ENCODE data around the gene MEMO1. TPM values are rescaled to one million over a fixed set of nuclear protein-coding genes. Genes with fewer than 3 reads are reported as not detected.
"Not testable (repeated sequence)": the region's sequence is repeated elsewhere in the genome, so short reads cannot be mapped to it uniquely, and the experiment has no call there.

Gene MEMO1
- total and polyA plus RNA-seq, 2 donors (not counting 1 experiment from before 2014, with no cell fraction given): 44.8 to 65.8 TPM

DNA sequence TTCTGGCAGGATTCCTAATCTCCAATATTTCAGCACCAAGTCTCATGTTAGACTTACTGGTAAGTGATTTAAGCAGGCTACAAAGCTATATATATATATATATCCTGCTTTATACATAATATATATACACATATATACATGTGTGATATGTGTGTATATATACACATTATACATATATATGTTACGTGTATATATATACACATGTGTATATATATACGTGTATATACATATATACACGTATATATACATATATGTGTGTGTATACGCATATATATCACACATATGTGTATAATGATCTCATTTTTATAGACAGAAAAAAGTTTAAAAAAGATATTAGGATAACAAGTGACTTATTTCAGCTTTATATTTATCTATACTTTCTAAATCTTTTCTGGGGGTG, 41.6 kb downstream of the MEMO1 start:
- Histone ChIP-seq H3K4me2 (replicated peaks; ENCODE audit: low read depth, low read length, poor library complexity, severe bottlenecking) (no peak overlapping the region), H3K4me3 (ENCODE audit: control extremely low read depth in 1 of 5, extremely low read depth in 1 of 5, insufficient read depth in 1 of 5, low read depth in 2 of 5, low read length in 4 of 5) (no peak overlapping the region), H3K9ac (ENCODE audit: low read length) (no peak overlapping the region), H3K27ac (ENCODE audit: low read length in 2 of 2) (no peak overlapping the region), H2AFZ (ENCODE audit: insufficient read depth, low read depth, low read length, poor library complexity, severe bottlenecking) (no peak overlapping the region), H3K27me3 (replicated peaks in 1 of 4; ENCODE audit: control extremely low read depth in 1 of 4, control insufficient read depth in 3 of 4, insufficient read depth in 4 of 4, low read length in 3 of 4) (no peaks in the 10 kb centered on the region), H4K20me1 (ENCODE audit: control insufficient read depth, insufficient read depth, low read length, poor library complexity, severe bottlenecking) (peaks cover 22% of the 10 kb centered on the region), H3K9me3 (ENCODE audit: control extremely low read depth in 1 of 3, control insufficient read depth in 2 of 3, insufficient read depth in 1 of 3, low read length in 2 of 3) (no peaks in the 10 kb centered on the region), H3K79me2 (ENCODE audit: control insufficient read depth, insufficient read depth, low read length) (peaks cover 86% of the 10 kb centered on the region), H3K36me3 (replicated peaks in 1 of 2; ENCODE audit: control extremely low read depth in 1 of 2, control insufficient read depth in 1 of 2, extremely low read depth in 1 of 2, insufficient read depth in 2 of 2, low read length in 1 of 2) (no peaks in the 10 kb centered on the region), H3K4me1 (ENCODE audit: control insufficient read depth in 2 of 2, insufficient read depth in 2 of 2, low read length in 2 of 2) (peaks cover 0 to 6% of the 10 kb centered on the region in 2 donors)
- Mint-ChIP-seq H3K4me3 (no peak overlapping the region), H3K27me3 (no peaks in the 10 kb centered on the region), H3K4me1 (peaks cover 24% of the 10 kb centered on the region), H3K9me3 (ENCODE audit: insufficient read depth) (no peaks in the 10 kb centered on the region), H3K27ac (no peak overlapping the region)
- no CpG with 5 or more reads among the region's 4 CpGs for WGBS (ENCODE audit: insufficient coverage)
- intact Hi-C loops (cut with micrococcal nuclease): no loop called here
- ChIA-PET CTCF (no interaction called here), POLR2A (interaction anchor here (0.6 kb wide), 1 partner anchor 35 kb away, joined by 3 read pairs; no protein-coding TSS in a partner anchor)
- DNase-seq (no peak), ATAC-seq (ENCODE audit: low read depth) (no peak)
- TF ChIP-seq, protein P1, sequence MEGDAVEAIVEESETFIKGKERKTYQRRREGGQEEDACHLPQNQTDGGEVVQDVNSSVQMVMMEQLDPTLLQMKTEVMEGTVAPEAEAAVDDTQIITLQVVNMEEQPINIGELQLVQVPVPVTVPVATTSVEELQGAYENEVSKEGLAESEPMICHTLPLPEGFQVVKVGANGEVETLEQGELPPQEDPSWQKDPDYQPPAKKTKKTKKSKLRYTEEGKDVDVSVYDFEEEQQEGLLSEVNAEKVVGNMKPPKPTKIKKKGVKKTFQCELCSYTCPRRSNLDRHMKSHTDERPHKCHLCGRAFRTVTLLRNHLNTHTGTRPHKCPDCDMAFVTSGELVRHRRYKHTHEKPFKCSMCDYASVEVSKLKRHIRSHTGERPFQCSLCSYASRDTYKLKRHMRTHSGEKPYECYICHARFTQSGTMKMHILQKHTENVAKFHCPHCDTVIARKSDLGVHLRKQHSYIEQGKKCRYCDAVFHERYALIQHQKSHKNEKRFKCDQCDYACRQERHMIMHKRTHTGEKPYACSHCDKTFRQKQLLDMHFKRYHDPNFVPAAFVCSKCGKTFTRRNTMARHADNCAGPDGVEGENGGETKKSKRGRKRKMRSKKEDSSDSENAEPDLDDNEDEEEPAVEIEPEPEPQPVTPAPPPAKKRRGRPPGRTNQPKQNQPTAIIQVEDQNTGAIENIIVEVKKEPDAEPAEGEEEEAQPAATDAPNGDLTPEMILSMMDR (IDR thresholded peaks at IDR 0.05): no peak
- TF ChIP-seq EZH2 (IDR thresholded peaks at IDR 0.05; ENCODE audit: borderline replicate concordance, insufficient read depth, low read depth, low read length, poor library complexity, severe bottlenecking): no peak

DNA sequence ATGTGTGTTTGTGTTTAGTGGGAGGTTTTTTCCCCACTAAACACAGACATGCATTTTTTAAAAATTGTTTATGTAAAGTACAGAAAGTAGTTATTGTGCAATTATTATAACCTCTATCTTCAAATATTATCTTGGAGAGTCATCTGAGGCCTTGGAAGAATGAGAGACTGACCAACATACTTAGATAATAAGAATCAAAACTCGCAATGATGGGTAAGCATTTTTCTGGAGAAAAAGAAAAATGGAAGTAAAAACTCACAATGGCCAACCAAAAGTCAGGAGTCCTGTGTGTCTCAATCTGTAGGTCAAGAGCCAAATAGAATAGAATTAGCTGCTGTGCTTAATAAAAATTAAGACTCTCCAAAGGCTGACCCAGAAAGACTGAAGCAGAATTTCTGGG, 43.0 kb downstream of the MEMO1 start:
- peaks cover 84% of the 10 kb centered on the region for H3K79me2 ChIP-seq (ENCODE audit: control insufficient read depth, insufficient read depth, low read length)
- ATAC-seq (ENCODE audit: low read depth) (no peak), DNase-seq (no peak)
- H4K20me1 ChIP-seq (ENCODE audit: control insufficient read depth, insufficient read depth, low read length, poor library complexity, severe bottlenecking): peaks cover 15% of the 10 kb centered on the region
- WGBS (ENCODE audit: insufficient coverage): no CpG with 5 or more reads among the region's 1 CpG
- H3K27ac Mint-ChIP-seq: no peak overlapping the region
- no peaks in the 10 kb centered on the region for H3K27me3 Mint-ChIP-seq
- no peaks in the 10 kb centered on the region for H3K9me3 Mint-ChIP-seq (ENCODE audit: insufficient read depth)
- ChIA-PET POLR2A (no interaction called here), CTCF (no interaction called here)
- H3K9ac ChIP-seq (ENCODE audit: low read length): no peak overlapping the region
- H3K4me2 ChIP-seq (replicated peaks; ENCODE audit: low read depth, low read length, poor library complexity, severe bottlenecking): no peak overlapping the region
- intact Hi-C loops (cut with micrococcal nuclease): no loop called here
- H3K4me1 ChIP-seq (ENCODE audit: control insufficient read depth in 2 of 2, insufficient read depth in 2 of 2, low read length in 2 of 2): peaks cover 0 to 4% of the 10 kb centered on the region in 2 donors
- H3K36me3 ChIP-seq (replicated peaks in 1 of 2; ENCODE audit: control extremely low read depth in 1 of 2, control insufficient read depth in 1 of 2, extremely low read depth in 1 of 2, insufficient read depth in 2 of 2, low read length in 1 of 2): no peaks in the 10 kb centered on the region
- no peak overlapping the region for H2AFZ ChIP-seq (ENCODE audit: insufficient read depth, low read depth, low read length, poor library complexity, severe bottlenecking)
- H3K4me3 ChIP-seq (ENCODE audit: control extremely low read depth in 1 of 5, extremely low read depth in 1 of 5, insufficient read depth in 1 of 5, low read depth in 2 of 5, low read length in 4 of 5): no peak overlapping the region
- no peak overlapping the region for H3K4me3 Mint-ChIP-seq
- H3K27ac ChIP-seq (ENCODE audit: low read length in 2 of 2): no peak overlapping the region
- H3K9me3 ChIP-seq (ENCODE audit: control extremely low read depth in 1 of 3, control insufficient read depth in 2 of 3, insufficient read depth in 1 of 3, low read length in 2 of 3): no peaks in the 10 kb centered on the region
- peaks cover 18% of the 10 kb centered on the region for H3K4me1 Mint-ChIP-seq
- TF ChIP-seq, protein P1 (IDR thresholded peaks at IDR 0.05): no peak
- TF ChIP-seq EZH2 (IDR thresholded peaks at IDR 0.05; ENCODE audit: borderline replicate concordance, insufficient read depth, low read depth, low read length, poor library complexity, severe bottlenecking): no peak
- no peaks in the 10 kb centered on the region for H3K27me3 ChIP-seq (replicated peaks in 1 of 4; ENCODE audit: control extremely low read depth in 1 of 4, control insufficient read depth in 3 of 4, insufficient read depth in 4 of 4, low read length in 3 of 4)

DNA sequence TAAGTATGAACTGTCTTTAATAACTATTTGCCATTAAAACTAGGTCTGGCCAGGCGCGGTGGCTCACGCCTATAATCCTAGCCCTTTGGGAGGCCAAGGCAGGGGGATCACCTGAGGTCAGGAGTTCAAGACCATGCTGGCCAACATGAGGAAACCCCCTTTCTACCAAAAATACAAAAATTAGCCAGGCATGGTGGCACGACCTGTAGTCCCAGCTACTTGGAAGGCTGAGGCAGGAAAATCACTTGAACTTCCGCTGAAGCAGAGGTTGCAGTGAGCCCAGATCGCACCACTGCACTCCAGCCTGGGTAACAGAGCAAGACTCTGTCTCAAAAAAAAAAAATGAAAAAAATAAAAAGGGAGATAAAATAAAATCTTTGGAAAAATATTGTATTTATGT, 44.4 kb downstream of the MEMO1 start:
- H3K27me3 ChIP-seq (replicated peaks in 1 of 4; ENCODE audit: control extremely low read depth in 1 of 4, control insufficient read depth in 3 of 4, insufficient read depth in 4 of 4, low read length in 3 of 4); POLR2A ChIA-PET; DNase-seq; H3K9me3 ChIP-seq (ENCODE audit: control extremely low read depth in 1 of 3, control insufficient read depth in 2 of 3, insufficient read depth in 1 of 3, low read length in 2 of 3); intact Hi-C loops (cut with micrococcal nuclease); CTCF ChIA-PET; H3K27me3 Mint-ChIP-seq; H2AFZ ChIP-seq (ENCODE audit: insufficient read depth, low read depth, low read length, poor library complexity, severe bottlenecking); H3K4me1 ChIP-seq (ENCODE audit: control insufficient read depth in 2 of 2, insufficient read depth in 2 of 2, low read length in 2 of 2); ATAC-seq (ENCODE audit: low read depth); H3K36me3 ChIP-seq (replicated peaks in 1 of 2; ENCODE audit: control extremely low read depth in 1 of 2, control insufficient read depth in 1 of 2, extremely low read depth in 1 of 2, insufficient read depth in 2 of 2, low read length in 1 of 2); H3K9ac ChIP-seq (ENCODE audit: low read length); H3K27ac ChIP-seq (ENCODE audit: low read length in 2 of 2); H3K4me3 ChIP-seq (ENCODE audit: control extremely low read depth in 1 of 5, extremely low read depth in 1 of 5, insufficient read depth in 1 of 5, low read depth in 2 of 5, low read length in 4 of 5); H3K4me2 ChIP-seq (replicated peaks; ENCODE audit: low read depth, low read length, poor library complexity, severe bottlenecking); H3K9me3 Mint-ChIP-seq (ENCODE audit: insufficient read depth); H3K4me3 Mint-ChIP-seq; H3K27ac Mint-ChIP-seq: not testable (repeated sequence)
- Histone ChIP-seq H4K20me1 (ENCODE audit: control insufficient read depth, insufficient read depth, low read length, poor library complexity, severe bottlenecking) (peaks cover 12% of the 10 kb centered on the region), H3K79me2 (ENCODE audit: control insufficient read depth, insufficient read depth, low read length) (peaks cover 84% of the 10 kb centered on the region)
- peaks cover 25% of the 10 kb centered on the region for H3K4me1 Mint-ChIP-seq
- WGBS (ENCODE audit: insufficient coverage): 95% methylated on average over 3 of the region's 6 CpGs
